GM13977 (cell line): ENCODE data around the gene GDI2.

ENCODE experiments used
- DNase-seq: peaks from one replicate; pipeline ENCODE4 v3.0.0; 2012; ENCODE audit warnings: low spot score
- CTCF ChIP-seq: IDR thresholded peaks from 2 replicates; pipeline ENCODE4 v1.5.1; 2012; ENCODE audit warnings: mild to moderate bottlenecking, control low read depth; ENCODE audit not compliant: insufficient read depth; ENCODE audit errors: extremely low read depth, missing control alignments
- in situ Hi-C: fragments of 300-500 bp; cut with MboI; formaldehyde crosslinking; loops from one replicate; pipeline ENCODE4 v1.12.0; 2022; ENCODE audit warnings: low sequenced_read_pairs, low pct_unique_long_range_greater_than_20kb, mixed read lengths, inconsistent platforms; ENCODE audit not compliant: unreplicated experiment

The GDI2 gene

GRCh38 chr10:5737352-5737751 lies 75.9 kb downstream of the GDI2 start:
- TF ChIP-seq CTCF, result no peak
- DNase-seq, result no peak
- in situ Hi-C loops, result no loop called here

- no peak for DNase-seq
- in situ Hi-C loops, result no loop called here
- TF ChIP-seq CTCF, result no peak
These were observed 76.6 kb downstream of the GDI2 start for GRCh38 chr10:5736591-5736990.

GRCh38 chr10:5735119-5735518 lies 78.1 kb downstream of the GDI2 start:
- no peak for DNase-seq
- no peak for TF ChIP-seq CTCF
- in situ Hi-C loops, result no loop called here

- in situ Hi-C loops, result no loop called here
These were observed 81.1 kb downstream of the GDI2 start for GRCh38 chr10:5732141-5732540.

GRCh38 chr10:5731559-5731958 lies 81.7 kb downstream of the GDI2 start:
- in situ Hi-C loops, result no loop called here
- DNase-seq, result no peak
- no peak for TF ChIP-seq CTCF

More at GRCh38 chr10:5732141-5732540, 81.1 kb downstream of the GDI2 start:
- no peak for TF ChIP-seq CTCF
- DNase-seq, result no peak

GRCh38 chr10:5730766-5731165 lies 82.5 kb downstream of the GDI2 start:
- no peak for TF ChIP-seq CTCF
- DNase-seq, result no peak
- in situ Hi-C loops, result no loop called here

- DNase-seq, result no peak
- no peak for TF ChIP-seq CTCF
- in situ Hi-C loops, result no loop called here
These were observed 89.5 kb downstream of the GDI2 start for GRCh38 chr10:5723692-5724091.
